KMS-11 (cell line): ENCODE results near the gene FIGNL2.

Source experiments
- H2AFZ ChIP-seq: fragments of 200-600 bp; sonication (generic); 2 replicates; pipeline ENCODE4 v1.6.1; 2016; ENCODE audit warnings: antibody characterized with exemption, mixed run types, low read depth
- H3K27ac ChIP-seq: fragments of 200-600 bp; sonication (generic); 2 replicates; pipeline ENCODE4 v1.6.1; 2016; ENCODE audit warnings: mild to moderate bottlenecking, mixed run types
- H3K27me3 ChIP-seq: fragments of 200-600 bp; sonication (generic); 2 replicates; pipeline ENCODE4 v1.6.1; 2017; ENCODE audit warnings: mild to moderate bottlenecking, low read depth, mixed run types, moderate library complexity; ENCODE audit not compliant: insufficient read depth
- H3K36me3 ChIP-seq: fragments of 200-600 bp; sonication (generic); 2 replicates; pipeline ENCODE4 v1.6.1; 2017; ENCODE audit warnings: mild to moderate bottlenecking, mixed run types; ENCODE audit not compliant: insufficient read depth
- H3K4me1 ChIP-seq: fragments of 200-600 bp; sonication (generic); 2 replicates; pipeline ENCODE4 v1.6.1; 2016; ENCODE audit warnings: mild to moderate bottlenecking, low read depth, mixed run types; ENCODE audit not compliant: poor library complexity, severe bottlenecking
- H3K4me2 ChIP-seq: fragments of 200-600 bp; sonication (generic); 2 replicates; pipeline ENCODE4 v1.7.0; 2016; ENCODE audit warnings: mild to moderate bottlenecking, mixed run types
- H3K4me3 ChIP-seq: fragments of 200-600 bp; sonication (generic); IDR thresholded peaks from 2 replicates; pipeline ENCODE4 v1.6.1; 2017; ENCODE audit warnings: low read depth, low read length, mixed read lengths; ENCODE audit not compliant: insufficient read depth
- H3K79me2 ChIP-seq: fragments of 200-600 bp; sonication (generic); 2 replicates; pipeline ENCODE4 v1.6.1; 2016; ENCODE audit warnings: low read depth, mixed run types; ENCODE audit not compliant: insufficient read depth
- H3K9ac ChIP-seq: fragments of 200-600 bp; sonication (generic); 2 replicates; pipeline ENCODE4 v1.6.1; 2016; ENCODE audit warnings: mild to moderate bottlenecking, mixed run types
- H4K20me1 ChIP-seq: fragments of 200-600 bp; sonication (generic); 2 replicates; pipeline ENCODE4 v1.6.1; 2016; ENCODE audit warnings: mild to moderate bottlenecking, mixed run types; ENCODE audit not compliant: insufficient read depth
- TF ChIP-seq, protein P1 (sequence below): fragments of 200-600 bp; sonication (generic); conservative IDR thresholded peaks from 2 replicates; pipeline ENCODE4 v1.6.1; 2017; ENCODE audit warnings: low read depth, mild to moderate bottlenecking, antibody characterized with exemption, low read length, moderate library complexity, mixed read lengths

FIGNL2 gene, protein sequence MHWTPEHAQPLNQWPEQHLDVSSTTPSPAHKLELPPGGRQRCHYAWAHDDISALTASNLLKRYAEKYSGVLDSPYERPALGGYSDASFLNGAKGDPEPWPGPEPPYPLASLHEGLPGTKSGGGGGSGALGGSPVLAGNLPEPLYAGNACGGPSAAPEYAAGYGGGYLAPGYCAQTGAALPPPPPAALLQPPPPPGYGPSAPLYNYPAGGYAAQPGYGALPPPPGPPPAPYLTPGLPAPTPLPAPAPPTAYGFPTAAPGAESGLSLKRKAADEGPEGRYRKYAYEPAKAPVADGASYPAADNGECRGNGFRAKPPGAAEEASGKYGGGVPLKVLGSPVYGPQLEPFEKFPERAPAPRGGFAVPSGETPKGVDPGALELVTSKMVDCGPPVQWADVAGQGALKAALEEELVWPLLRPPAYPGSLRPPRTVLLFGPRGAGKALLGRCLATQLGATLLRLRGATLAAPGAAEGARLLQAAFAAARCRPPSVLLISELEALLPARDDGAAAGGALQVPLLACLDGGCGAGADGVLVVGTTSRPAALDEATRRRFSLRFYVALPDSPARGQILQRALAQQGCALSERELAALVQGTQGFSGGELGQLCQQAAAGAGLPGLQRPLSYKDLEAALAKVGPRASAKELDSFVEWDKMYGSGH

DNA sequence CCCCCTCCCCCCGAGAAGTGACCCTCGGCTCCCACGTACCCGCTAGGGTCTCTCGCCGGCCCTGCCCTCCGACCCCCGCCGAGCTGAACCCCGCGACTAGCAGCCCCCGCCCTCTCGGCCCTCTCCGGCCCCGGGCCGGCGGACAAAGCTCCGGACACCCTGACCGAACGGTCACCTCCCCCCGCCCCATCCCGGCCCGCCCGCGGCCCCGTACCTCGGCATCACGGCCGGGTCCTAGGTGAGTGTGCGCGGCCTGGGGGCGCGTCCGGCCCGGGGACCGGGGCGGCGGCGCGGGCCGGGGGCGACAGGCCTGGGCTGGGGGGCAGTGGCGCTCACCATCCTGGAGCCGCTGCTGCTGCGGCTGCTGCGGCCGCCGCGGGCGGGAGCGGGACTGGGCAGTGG is at the start of gene FIGNL2:
FIGNL2 (minus strand) TSS at position 393 of the 402 bp plus-strand sequence. CDS start 26,305 bp downstream, outside the sequence.
- no peak within 1 kb of the TSS for H3K4me2 ChIP-seq
- TF ChIP-seq, protein P1, sequence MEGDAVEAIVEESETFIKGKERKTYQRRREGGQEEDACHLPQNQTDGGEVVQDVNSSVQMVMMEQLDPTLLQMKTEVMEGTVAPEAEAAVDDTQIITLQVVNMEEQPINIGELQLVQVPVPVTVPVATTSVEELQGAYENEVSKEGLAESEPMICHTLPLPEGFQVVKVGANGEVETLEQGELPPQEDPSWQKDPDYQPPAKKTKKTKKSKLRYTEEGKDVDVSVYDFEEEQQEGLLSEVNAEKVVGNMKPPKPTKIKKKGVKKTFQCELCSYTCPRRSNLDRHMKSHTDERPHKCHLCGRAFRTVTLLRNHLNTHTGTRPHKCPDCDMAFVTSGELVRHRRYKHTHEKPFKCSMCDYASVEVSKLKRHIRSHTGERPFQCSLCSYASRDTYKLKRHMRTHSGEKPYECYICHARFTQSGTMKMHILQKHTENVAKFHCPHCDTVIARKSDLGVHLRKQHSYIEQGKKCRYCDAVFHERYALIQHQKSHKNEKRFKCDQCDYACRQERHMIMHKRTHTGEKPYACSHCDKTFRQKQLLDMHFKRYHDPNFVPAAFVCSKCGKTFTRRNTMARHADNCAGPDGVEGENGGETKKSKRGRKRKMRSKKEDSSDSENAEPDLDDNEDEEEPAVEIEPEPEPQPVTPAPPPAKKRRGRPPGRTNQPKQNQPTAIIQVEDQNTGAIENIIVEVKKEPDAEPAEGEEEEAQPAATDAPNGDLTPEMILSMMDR = no peak
- H3K36me3 ChIP-seq = no peaks in the 10 kb centered on the region
- H3K27me3 ChIP-seq = peaks cover 33% of the 10 kb centered on the region; the same call in 1 of the 2 replicates
- no peaks in the 10 kb centered on the region for H4K20me1 ChIP-seq
- no peaks in the 10 kb centered on the region for H3K79me2 ChIP-seq
- no peak within 1 kb of the TSS for H3K9ac ChIP-seq
- no peak within 1 kb of the TSS for H3K4me3 ChIP-seq
- no peak within 1 kb of the TSS for H2AFZ ChIP-seq
- H3K4me1 ChIP-seq = no peaks in the 10 kb centered on the region
- no peak within 1 kb of the TSS for H3K27ac ChIP-seq

DNA sequence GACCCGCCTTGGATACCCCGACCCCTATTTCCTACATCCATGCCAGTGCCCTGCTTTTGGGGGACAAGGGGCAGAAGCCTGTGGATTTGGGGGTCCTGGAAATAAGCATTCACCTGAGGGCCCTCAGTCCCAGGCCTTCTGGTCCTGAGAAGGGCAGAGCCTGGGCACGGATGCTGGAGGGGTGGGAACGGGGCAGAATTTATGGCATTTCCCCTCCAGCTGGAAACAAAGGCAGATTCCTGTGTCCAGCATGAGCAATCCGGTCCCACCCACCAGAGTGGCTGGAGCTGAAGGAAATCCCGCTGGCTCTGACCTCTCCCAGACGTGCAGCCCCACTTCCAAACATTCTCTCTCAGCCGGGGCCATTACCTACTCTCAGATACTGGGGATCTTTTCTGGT is 48.7 kb upstream of the FIGNL2 start:
- TF ChIP-seq, protein P1 = no peak
- Histone ChIP-seq H3K79me2 (no peaks in the 10 kb centered on the region), H2AFZ (no peak overlapping the region), H3K4me1 (no peaks in the 10 kb centered on the region), H3K4me3 (no peak overlapping the region), H3K27me3 (no peaks in the 10 kb centered on the region), H3K27ac (no peak overlapping the region), H3K4me2 (no peak overlapping the region), H3K36me3 (no peaks in the 10 kb centered on the region), H3K9ac (no peak overlapping the region), H4K20me1 (no peaks in the 10 kb centered on the region)

DNA sequence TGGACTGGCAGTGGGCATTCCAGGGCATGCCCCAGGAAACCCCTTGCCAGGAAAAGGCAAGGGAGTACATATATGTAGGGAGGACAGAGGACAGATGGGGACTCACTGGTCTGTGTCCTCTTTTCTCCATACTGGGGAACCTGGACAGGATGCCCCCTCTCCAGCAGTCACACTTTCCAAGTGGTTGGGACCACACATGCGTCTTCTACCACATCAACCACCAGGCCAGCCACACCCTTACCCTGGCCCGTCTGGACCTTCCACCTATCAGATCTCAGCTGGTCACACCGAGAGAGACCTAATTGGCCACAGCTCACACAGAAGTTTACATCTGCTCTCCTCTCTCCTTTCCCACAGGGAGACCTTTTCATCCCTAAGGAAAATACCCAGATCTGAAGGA is 47.7 kb upstream of the FIGNL2 start:
- no peaks in the 10 kb centered on the region for H3K36me3 ChIP-seq
- H3K4me2 ChIP-seq = no peak overlapping the region
- no peak overlapping the region for H3K4me3 ChIP-seq
- H2AFZ ChIP-seq = no peak overlapping the region
- no peaks in the 10 kb centered on the region for H3K27me3 ChIP-seq
- H3K27ac ChIP-seq = no peak overlapping the region
- TF ChIP-seq, protein P1 = no peak
- no peaks in the 10 kb centered on the region for H3K79me2 ChIP-seq
- no peaks in the 10 kb centered on the region for H4K20me1 ChIP-seq
- no peak overlapping the region for H3K9ac ChIP-seq
- H3K4me1 ChIP-seq = no peaks in the 10 kb centered on the region

DNA sequence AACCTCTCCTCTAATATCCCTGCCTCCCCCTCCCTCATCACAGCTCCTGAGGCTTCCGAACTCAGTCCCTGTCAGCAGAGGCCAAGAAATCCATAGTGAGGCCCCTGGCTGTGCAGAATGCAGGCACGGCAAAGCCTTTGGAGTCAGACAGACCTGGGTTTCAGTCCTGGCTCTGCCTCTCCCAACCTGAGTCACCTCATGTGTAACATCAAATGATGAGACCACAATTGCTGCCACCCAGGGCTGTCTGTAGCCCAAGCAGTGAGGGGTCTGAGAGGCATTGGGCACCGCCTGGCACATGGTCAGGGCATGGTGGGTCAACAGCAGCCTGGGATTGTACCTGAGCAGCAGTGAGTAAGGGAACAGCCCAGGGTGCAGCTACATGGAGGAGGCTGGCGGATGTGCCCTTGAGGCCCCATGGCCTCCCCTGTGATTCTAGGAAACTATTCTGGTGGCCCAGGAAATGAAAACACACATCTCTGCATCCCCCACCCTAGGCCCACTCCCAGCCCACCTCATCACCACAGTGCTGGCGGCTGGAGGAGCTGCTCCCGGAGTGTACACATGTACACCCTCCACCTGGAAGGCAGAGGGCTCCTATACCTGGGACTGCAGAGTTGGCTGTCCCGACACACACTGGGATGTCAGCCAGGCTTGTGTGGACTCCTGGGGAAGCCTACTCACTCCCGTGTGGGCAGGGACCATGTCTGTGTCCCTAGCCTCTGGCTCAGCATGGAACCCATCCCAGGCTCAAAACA is 47.0 kb upstream of the FIGNL2 start:
- no peaks in the 10 kb centered on the region for H3K4me1 ChIP-seq
- no peak overlapping the region for H3K27ac ChIP-seq
- TF ChIP-seq, protein P1 = no peak
- H4K20me1 ChIP-seq = no peaks in the 10 kb centered on the region
- no peak overlapping the region for H3K9ac ChIP-seq
- no peak overlapping the region for H2AFZ ChIP-seq
- H3K79me2 ChIP-seq = no peaks in the 10 kb centered on the region
- H3K4me2 ChIP-seq = no peak overlapping the region
- no peaks in the 10 kb centered on the region for H3K27me3 ChIP-seq
- no peak overlapping the region for H3K4me3 ChIP-seq
- H3K36me3 ChIP-seq = no peaks in the 10 kb centered on the region
